C4-2B (cell line): ENCODE measurements around the gene C17orf107.
"Not testable (repeated sequence)": the region's sequence is repeated elsewhere in the genome, so short reads cannot be mapped to it uniquely, and the experiment has no call there.

Experiments
- H3K27ac ChIP-seq: fragments of 450-650 bp; 2 replicates; pipeline ENCODE4 v1.5.1; 2017
- ZFX ChIP-seq: fragments of 450-650 bp; IDR thresholded peaks from 2 replicates; pipeline ENCODE4 v1.6.1; 2017
- TF ChIP-seq, protein P1 (sequence below): fragments of 450-650 bp; conservative IDR thresholded peaks from 2 replicates; pipeline ENCODE4 v1.5.1; 2017; ENCODE audit warnings: mild to moderate bottlenecking

C17orf107 gene

DNA sequence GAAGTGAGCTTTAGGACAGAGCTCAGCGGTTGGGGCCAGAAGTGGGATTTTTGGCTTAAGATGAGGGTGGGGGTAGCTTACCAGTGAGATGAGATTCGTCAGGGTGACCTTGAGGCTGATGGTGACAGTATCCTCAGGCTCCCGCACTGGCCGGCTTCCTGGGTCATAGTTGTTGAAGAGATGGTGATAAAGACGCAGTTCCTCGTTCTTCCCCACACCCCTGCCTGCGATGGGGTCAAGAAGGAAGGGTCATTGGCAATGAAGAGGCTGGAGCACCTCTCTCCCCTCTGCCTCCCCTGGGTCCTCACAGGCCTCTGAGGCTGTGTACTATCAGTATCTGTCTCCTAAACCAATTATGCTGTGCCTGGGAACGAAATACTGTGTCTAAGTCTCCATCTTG is 3.2 kb downstream of the C17orf107 start:
- TF ChIP-seq, protein P1, sequence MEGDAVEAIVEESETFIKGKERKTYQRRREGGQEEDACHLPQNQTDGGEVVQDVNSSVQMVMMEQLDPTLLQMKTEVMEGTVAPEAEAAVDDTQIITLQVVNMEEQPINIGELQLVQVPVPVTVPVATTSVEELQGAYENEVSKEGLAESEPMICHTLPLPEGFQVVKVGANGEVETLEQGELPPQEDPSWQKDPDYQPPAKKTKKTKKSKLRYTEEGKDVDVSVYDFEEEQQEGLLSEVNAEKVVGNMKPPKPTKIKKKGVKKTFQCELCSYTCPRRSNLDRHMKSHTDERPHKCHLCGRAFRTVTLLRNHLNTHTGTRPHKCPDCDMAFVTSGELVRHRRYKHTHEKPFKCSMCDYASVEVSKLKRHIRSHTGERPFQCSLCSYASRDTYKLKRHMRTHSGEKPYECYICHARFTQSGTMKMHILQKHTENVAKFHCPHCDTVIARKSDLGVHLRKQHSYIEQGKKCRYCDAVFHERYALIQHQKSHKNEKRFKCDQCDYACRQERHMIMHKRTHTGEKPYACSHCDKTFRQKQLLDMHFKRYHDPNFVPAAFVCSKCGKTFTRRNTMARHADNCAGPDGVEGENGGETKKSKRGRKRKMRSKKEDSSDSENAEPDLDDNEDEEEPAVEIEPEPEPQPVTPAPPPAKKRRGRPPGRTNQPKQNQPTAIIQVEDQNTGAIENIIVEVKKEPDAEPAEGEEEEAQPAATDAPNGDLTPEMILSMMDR, result no peak
- TF ChIP-seq ZFX, result no peak
- H3K27ac ChIP-seq, result no peak overlapping the region; the same call in 1 of the 2 replicates

DNA sequence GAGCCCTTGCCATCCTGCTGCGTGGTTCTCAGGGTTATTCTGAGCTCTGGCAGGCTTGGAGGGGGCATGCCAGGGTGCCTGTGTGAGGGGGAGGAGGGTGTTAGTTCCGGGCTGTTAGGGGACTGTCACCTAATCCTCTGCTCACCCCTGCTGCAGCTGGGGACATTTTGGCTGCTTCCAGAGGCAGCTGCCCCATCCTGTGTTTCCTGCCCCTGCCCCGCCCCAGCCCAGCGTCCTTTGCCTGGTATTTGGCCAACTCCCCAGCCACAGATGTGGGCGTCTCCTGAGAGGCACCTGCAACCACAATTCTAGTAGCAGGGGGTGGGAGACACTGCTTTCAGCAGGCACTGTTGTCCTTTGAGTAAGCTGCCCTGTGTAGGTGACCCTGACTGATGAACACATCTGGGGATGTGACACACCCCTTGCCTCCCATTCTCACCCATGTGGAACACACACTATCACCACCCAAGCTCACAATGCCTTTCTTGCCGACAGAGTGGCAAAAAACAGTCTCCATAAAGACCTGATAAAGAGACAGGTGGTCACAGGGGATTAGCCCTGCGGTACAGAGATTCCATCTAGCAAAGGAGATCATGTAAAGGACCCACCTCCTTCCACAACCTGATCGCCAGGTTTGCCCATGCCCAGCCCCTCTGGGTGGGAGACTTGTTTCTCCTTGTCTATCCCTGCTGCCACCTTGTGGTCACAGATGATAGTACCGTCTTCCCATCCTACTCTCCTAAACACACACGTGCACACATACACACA is 3.9 kb downstream of the C17orf107 start, which contains the start of gene CHRNE:
TSS of gene CHRNE (minus strand) at position 48 of the 768 bp plus-strand sequence. CDS start at position 13, 35 bp downstream.
- TF ChIP-seq ZFX, result no peak
- TF ChIP-seq, protein P1, result peak; percentile 94
- H3K27ac ChIP-seq, result no peak within 1 kb of the TSS; the same call in 1 of the 2 replicates

GRCh38 chr17:4906642-4907041 is 7.3 kb downstream of the C17orf107 start:
- not testable (repeated sequence) for H3K27ac ChIP-seq

- no peak overlapping the region for H3K27ac ChIP-seq
- no peak for TF ChIP-seq ZFX
- TF ChIP-seq, protein P1, result no peak
Measured at GRCh38 chr17:4908301-4908700, 9.0 kb downstream of the C17orf107 start.

- H3K27ac ChIP-seq, result no peak overlapping the region
- TF ChIP-seq, protein P1, result peak; percentile 84
- TF ChIP-seq ZFX, result no peak
Measured at GRCh38 chr17:4908711-4909496, 9.6 kb downstream of the C17orf107 start.

DNA sequence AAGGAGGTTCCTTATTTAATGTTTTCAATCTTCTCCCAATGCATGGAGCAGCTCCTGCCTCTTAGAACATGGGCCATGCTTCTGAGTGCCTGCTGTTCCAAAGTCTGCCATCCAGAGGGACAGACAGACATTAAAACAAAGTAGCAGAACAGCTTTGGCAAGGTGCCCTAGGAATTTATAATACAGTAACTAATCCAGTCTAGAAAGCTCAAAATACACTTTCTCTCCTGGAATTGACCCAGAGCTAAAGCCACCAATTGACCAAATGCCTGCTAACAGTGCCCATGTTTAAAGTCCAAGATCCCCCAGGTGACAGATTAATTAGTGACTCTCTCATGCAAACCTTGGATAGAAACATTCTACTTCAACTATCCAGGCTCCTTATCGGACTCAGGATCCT is 14.7 kb downstream of the C17orf107 start:
- TF ChIP-seq, protein P1, result no peak
- H3K27ac ChIP-seq, result no peak overlapping the region

DNA sequence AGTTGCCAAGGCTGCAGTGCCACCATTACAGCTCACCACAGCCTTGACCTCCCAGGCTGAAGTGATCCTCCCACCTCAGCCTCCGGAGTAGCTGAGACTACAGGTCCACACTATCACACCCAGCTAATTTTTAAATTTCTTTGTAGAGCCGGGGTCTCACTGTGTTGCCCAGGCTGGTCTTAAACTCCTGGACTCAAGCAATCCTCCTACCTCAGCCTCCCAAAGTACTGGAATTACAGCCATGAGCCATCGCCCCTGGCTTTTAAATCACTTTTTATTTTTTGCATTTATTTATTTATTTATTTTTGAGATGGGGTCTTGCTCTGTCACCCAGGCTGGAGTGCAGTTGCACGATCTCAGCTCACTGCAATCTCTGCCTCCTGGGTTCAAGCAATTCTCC is 15.2 kb downstream of the C17orf107 start:
- H3K27ac ChIP-seq, result not testable (repeated sequence)

- TF ChIP-seq, protein P1, result no peak
- TF ChIP-seq ZFX, result no peak
- H3K27ac ChIP-seq, result no peak overlapping the region
Measured at GRCh38 chr17:4919511-4920047, 20.2 kb downstream of the C17orf107 start.
